Measurements from ENCODE around the gene BBS9.

GRCh38 chr7:33628894-33629293, 499.5 kb downstream of the BBS9 start:
- TF ChIP-seq PCBP2 (IDR thresholded peaks at IDR 0.05; ENCODE audit: low read depth, low read length, poor library complexity, severe bottlenecking): no peak
- no peak for TF ChIP-seq ZNF12 (CRISPR knock-in tag; IDR thresholded peaks at IDR 0.05)
- TF ChIP-seq, protein P1, sequence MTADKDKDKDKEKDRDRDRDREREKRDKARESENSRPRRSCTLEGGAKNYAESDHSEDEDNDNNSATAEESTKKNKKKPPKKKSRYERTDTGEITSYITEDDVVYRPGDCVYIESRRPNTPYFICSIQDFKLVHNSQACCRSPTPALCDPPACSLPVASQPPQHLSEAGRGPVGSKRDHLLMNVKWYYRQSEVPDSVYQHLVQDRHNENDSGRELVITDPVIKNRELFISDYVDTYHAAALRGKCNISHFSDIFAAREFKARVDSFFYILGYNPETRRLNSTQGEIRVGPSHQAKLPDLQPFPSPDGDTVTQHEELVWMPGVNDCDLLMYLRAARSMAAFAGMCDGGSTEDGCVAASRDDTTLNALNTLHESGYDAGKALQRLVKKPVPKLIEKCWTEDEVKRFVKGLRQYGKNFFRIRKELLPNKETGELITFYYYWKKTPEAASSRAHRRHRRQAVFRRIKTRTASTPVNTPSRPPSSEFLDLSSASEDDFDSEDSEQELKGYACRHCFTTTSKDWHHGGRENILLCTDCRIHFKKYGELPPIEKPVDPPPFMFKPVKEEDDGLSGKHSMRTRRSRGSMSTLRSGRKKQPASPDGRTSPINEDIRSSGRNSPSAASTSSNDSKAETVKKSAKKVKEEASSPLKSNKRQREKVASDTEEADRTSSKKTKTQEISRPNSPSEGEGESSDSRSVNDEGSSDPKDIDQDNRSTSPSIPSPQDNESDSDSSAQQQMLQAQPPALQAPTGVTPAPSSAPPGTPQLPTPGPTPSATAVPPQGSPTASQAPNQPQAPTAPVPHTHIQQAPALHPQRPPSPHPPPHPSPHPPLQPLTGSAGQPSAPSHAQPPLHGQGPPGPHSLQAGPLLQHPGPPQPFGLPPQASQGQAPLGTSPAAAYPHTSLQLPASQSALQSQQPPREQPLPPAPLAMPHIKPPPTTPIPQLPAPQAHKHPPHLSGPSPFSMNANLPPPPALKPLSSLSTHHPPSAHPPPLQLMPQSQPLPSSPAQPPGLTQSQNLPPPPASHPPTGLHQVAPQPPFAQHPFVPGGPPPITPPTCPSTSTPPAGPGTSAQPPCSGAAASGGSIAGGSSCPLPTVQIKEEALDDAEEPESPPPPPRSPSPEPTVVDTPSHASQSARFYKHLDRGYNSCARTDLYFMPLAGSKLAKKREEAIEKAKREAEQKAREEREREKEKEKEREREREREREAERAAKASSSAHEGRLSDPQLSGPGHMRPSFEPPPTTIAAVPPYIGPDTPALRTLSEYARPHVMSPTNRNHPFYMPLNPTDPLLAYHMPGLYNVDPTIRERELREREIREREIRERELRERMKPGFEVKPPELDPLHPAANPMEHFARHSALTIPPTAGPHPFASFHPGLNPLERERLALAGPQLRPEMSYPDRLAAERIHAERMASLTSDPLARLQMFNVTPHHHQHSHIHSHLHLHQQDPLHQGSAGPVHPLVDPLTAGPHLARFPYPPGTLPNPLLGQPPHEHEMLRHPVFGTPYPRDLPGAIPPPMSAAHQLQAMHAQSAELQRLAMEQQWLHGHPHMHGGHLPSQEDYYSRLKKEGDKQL (CRISPR knock-in tag; IDR thresholded peaks at IDR 0.05; ENCODE audit: borderline replicate concordance): no peak
- TF ChIP-seq POLR2AphosphoS5 (IDR thresholded peaks at IDR 0.05; ENCODE audit: control insufficient read depth, insufficient read depth, low read depth, low read length): no peak
- no peak for TF ChIP-seq CTCF (IDR thresholded peaks at IDR 0.05 in 2 of 3, conservative IDR thresholded peaks at IDR 0.05 in 1 of 3; ENCODE audit: insufficient read depth in 2 of 3, low read depth in 1 of 3, low read length in 3 of 3)
- no peak for TF ChIP-seq FOXM1 (IDR thresholded peaks at IDR 0.05; ENCODE audit: low read depth)
- TF ChIP-seq FOXM1 (CRISPR knock-in tag; IDR thresholded peaks at IDR 0.05; ENCODE audit: low read depth): no peak
- no peak for TF ChIP-seq RAD21 (CRISPR knock-in tag; conservative IDR thresholded peaks at IDR 0.05 in 1 of 2, IDR thresholded peaks at IDR 0.05 in 1 of 2)
- no peak for TF ChIP-seq TAF1 (IDR thresholded peaks at IDR 0.05; ENCODE audit: control insufficient read depth, extremely low read depth, insufficient read depth, low read length, severe bottlenecking)
- no peak for TF ChIP-seq POLR2A (conservative IDR thresholded peaks at IDR 0.05)
- TF ChIP-seq FOXP1 (CRISPR knock-in tag; IDR thresholded peaks at IDR 0.05): no peak
- TF ChIP-seq, protein P2, sequence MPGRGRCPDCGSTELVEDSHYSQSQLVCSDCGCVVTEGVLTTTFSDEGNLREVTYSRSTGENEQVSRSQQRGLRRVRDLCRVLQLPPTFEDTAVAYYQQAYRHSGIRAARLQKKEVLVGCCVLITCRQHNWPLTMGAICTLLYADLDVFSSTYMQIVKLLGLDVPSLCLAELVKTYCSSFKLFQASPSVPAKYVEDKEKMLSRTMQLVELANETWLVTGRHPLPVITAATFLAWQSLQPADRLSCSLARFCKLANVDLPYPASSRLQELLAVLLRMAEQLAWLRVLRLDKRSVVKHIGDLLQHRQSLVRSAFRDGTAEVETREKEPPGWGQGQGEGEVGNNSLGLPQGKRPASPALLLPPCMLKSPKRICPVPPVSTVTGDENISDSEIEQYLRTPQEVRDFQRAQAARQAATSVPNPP (IDR thresholded peaks at IDR 0.05; ENCODE audit: borderline replicate concordance, insufficient read depth, insufficient read length): no peak
- no peak for TF ChIP-seq RBM39 (optimal IDR thresholded peaks at IDR 0.05; ENCODE audit: low read depth, low read length)
- no peak for TF ChIP-seq U2AF2 (optimal IDR thresholded peaks at IDR 0.05; ENCODE audit: low read depth, low read length)
- no peak for TF ChIP-seq PHF8 (IDR thresholded peaks at IDR 0.05; ENCODE audit: borderline replicate concordance, low read length)

Data from K562 (cell line).